ENCODE results near the gene RAX2. TPM values are rescaled to one million over a fixed set of nuclear protein-coding genes. Genes with fewer than 3 reads are reported as not detected.

The RAX2 gene
- total and polyA plus RNA-seq, 2 donors (not counting 3 experiments of a cell fraction or from before 2014, with no cell fraction given), result not detected

GRCh38 chr19:3721887-3722442 lies 50.1 kb downstream of the RAX2 start:
- H3K9me3 ChIP-seq (replicated peaks; ENCODE audit: control insufficient read depth, insufficient read depth, low read length), result no peaks in the 10 kb centered on the region
- FAIRE-seq (no peak), DNase-seq (ENCODE audit: low read depth, low spot score) (no peak)
- no peak overlapping the region for H2AFZ ChIP-seq (ENCODE audit: low read depth, low read length)
- no peak overlapping the region for H3K4me2 ChIP-seq (ENCODE audit: insufficient read depth, low read length)
- dilution Hi-C loops (cut with MboI; ENCODE audit: extremely low pct_ligation_motif_present, low sequenced_read_pairs), result no loop called here
- H4K20me1 ChIP-seq (replicated peaks; ENCODE audit: control insufficient read depth, extremely low read depth, insufficient read depth, low read length), result no peaks in the 10 kb centered on the region
- peaks cover 20 to 27% of the 10 kb centered on the region in 2 experiments for H3K27me3 ChIP-seq (ENCODE audit: control insufficient read depth in 2 of 2, insufficient read depth in 2 of 2, low read length in 2 of 2)
- POLR2A ChIA-PET, result no interaction called here
- no peak overlapping the region for H3K4me3 ChIP-seq (replicated peaks in 1 of 3; ENCODE audit: insufficient read depth in 1 of 3, low read depth in 1 of 3, low read length in 3 of 3)
- BruUV-seq (replicated peaks), result no TSS peak
- TF ChIP-seq EZH2 (IDR thresholded peaks at IDR 0.05; ENCODE audit: borderline replicate concordance, low read depth, low read length, severe bottlenecking) (peak; percentile 80), JUN (IDR thresholded peaks at IDR 0.05; ENCODE audit: borderline replicate concordance, insufficient read depth, insufficient read length, low read depth) (no peak), CTCF (IDR thresholded peaks at IDR 0.05; ENCODE audit: extremely low read depth in 1 of 2, insufficient read depth in 1 of 2, low read depth in 1 of 2, low read length in 2 of 2) (no peak), MYC (IDR thresholded peaks at IDR 0.05; ENCODE audit: low read depth, low read length) (no peak), POLR2A (IDR thresholded peaks at IDR 0.05; ENCODE audit: low read depth, low read length) (no peak), FOS (IDR thresholded peaks at IDR 0.05; ENCODE audit: borderline replicate concordance, insufficient read depth, low read length) (no peak), POLR2AphosphoS5 (IDR thresholded peaks at IDR 0.05; ENCODE audit: insufficient read depth, low read depth, low read length) (no peak)
- TF ChIP-seq, protein P1, sequence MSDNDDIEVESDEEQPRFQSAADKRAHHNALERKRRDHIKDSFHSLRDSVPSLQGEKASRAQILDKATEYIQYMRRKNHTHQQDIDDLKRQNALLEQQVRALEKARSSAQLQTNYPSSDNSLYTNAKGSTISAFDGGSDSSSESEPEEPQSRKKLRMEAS (IDR thresholded peaks at IDR 0.05; ENCODE audit: insufficient read depth, insufficient read length), result no peak
- H3K9ac ChIP-seq (replicated peaks; ENCODE audit: extremely low read depth, insufficient read depth, low read length), result no peak overlapping the region
- no peaks in the 10 kb centered on the region for H3K9me1 ChIP-seq (replicated peaks; ENCODE audit: control insufficient read depth, extremely low read depth, insufficient read depth, low read length)
- H3K27ac ChIP-seq (ENCODE audit: insufficient read depth, low read depth, low read length), result no peak overlapping the region
- CTCF ChIA-PET, result interaction anchor here (1.4 kb wide), 1 partner anchor 100 kb away, joined by 5 read pairs; no protein-coding TSS in a partner anchor
- H3K4me1 ChIP-seq (ENCODE audit: control insufficient read depth, extremely low read depth, insufficient read depth, low read length), result no peaks in the 10 kb centered on the region
- no peaks in the 10 kb centered on the region for H3K36me3 ChIP-seq (ENCODE audit: control insufficient read depth in 2 of 2, extremely low read depth in 1 of 2, insufficient read depth in 2 of 2, low read length in 2 of 2)
- H3K79me2 ChIP-seq (ENCODE audit: control insufficient read depth, insufficient read depth, low read length), result no peaks in the 10 kb centered on the region
- intact Hi-C loops (cut with micrococcal nuclease), result no loop called here
